MM.1S (cell line): Measurements from ENCODE around the gene ZNF490.

Experiments
- EZH2 ChIP-seq: fragments of 300-600 bp; sonication (generic); optimal IDR thresholded peaks from 2 replicates; pipeline ENCODE3; 2017; ENCODE audit warnings: low read depth, mild to moderate bottlenecking, antibody characterized with exemption, low read length, mixed read lengths
- TF ChIP-seq, protein P1 (sequence below): fragments of 300-600 bp; sonication (generic); IDR thresholded peaks from 2 replicates; pipeline ENCODE4 v1.5.1; 2016; ENCODE audit warnings: antibody characterized with exemption, low read length, mixed read lengths

DNA sequence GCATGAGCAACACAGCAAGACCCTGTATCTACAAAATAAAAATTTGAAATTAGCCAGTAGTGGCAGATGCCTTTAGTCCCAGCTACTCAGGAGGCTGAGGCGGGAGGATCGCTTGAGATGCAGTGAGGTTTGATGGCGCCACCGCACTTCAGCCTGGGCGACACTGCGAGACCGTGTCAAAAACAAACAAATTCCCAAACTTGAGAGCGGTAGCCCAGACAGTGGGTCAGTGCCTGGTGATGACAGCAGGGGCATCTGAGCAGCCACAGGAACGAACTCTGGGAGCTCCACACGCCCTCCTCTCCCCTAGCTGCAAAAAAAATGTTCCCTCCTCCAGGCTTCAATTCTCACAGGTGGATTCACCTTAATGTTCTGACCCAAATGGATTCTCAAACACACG is 14.1 kb downstream of the ZNF490 start:
- TF ChIP-seq, protein P1, sequence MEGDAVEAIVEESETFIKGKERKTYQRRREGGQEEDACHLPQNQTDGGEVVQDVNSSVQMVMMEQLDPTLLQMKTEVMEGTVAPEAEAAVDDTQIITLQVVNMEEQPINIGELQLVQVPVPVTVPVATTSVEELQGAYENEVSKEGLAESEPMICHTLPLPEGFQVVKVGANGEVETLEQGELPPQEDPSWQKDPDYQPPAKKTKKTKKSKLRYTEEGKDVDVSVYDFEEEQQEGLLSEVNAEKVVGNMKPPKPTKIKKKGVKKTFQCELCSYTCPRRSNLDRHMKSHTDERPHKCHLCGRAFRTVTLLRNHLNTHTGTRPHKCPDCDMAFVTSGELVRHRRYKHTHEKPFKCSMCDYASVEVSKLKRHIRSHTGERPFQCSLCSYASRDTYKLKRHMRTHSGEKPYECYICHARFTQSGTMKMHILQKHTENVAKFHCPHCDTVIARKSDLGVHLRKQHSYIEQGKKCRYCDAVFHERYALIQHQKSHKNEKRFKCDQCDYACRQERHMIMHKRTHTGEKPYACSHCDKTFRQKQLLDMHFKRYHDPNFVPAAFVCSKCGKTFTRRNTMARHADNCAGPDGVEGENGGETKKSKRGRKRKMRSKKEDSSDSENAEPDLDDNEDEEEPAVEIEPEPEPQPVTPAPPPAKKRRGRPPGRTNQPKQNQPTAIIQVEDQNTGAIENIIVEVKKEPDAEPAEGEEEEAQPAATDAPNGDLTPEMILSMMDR = no peak
- no peak for TF ChIP-seq EZH2
